ENCODE measurements around the gene BEST1. TPM values are rescaled to one million over a fixed set of nuclear protein-coding genes. Genes with fewer than 3 reads are reported as not detected.

The BEST1 gene
- total and polyA plus RNA-seq, 2 of the 13 experiments (the other 11 are each of a cell fraction or from before 2014, with no cell fraction given), result 0.09 to 0.65 TPM

DNA sequence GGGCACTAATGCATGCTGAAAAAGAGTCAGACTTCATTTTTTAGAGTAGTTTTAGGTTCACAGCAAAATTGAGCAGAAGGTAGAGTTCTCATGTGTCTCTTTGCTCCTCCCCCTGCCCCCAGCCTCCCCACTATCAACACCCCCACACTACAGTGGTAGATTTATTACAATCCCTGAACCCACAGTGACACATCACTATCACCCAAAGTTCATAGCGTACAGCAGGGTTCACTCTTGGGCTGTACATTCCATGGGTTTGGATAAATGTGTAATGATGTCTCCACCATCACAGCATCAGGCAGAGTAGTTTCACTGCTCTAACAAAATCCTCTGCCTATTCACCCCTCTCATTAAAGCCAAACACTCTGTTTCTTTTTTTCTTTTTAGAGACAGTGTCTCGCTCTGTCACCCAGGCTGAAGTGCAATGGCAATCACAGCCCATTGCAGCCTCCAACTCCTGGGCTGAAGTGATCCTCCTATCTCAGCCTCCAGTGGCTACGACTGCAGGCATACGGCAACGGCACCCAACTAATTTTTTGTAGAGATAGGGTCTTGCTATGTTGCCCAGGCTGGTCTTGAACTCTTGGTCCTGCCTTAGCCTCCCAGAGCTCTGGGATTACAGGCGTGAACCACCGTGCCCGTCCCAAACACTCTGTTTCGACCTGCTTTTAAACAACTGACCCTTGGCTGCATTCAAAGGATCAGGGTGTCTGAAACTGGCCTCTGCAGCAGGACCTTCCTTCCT is 4.1 kb downstream of the BEST1 start (continued):
- TF ChIP-seq ZFX (CRISPR knock-in tag; IDR thresholded peaks at IDR 0.05; ENCODE audit: low read depth) (no peak), HHEX (CRISPR knock-in tag; IDR thresholded peaks at IDR 0.05) (no peak), HNF4G (IDR thresholded peaks at IDR 0.05; ENCODE audit: borderline replicate concordance, low read depth, low read length) (no peak), HNF4G (CRISPR knock-in tag; IDR thresholded peaks at IDR 0.05; ENCODE audit: borderline replicate concordance, low read depth) (no peak), ZNF552 (CRISPR knock-in tag; IDR thresholded peaks at IDR 0.05; ENCODE audit: borderline replicate concordance) (no peak), FOXO4 (CRISPR knock-in tag; conservative IDR thresholded peaks at IDR 0.05) (no peak), SAFB2 (CRISPR knock-in tag; IDR thresholded peaks at IDR 0.05; ENCODE audit: borderline replicate concordance, low read depth) (no peak), U2AF1 (optimal IDR thresholded peaks at IDR 0.05; ENCODE audit: low read depth, low read length) (no peak), HIVEP1 (CRISPR knock-in tag; IDR thresholded peaks at IDR 0.05) (no peak), EP300 (IDR thresholded peaks at IDR 0.05; ENCODE audit: low read depth in 2 of 2, low read length in 2 of 2) (no peak), EP300 (CRISPR knock-in tag; IDR thresholded peaks at IDR 0.05; ENCODE audit: borderline replicate concordance) (no peak), MAX (IDR thresholded peaks at IDR 0.05) (no peak), SMAD9 (CRISPR knock-in tag; IDR thresholded peaks at IDR 0.05) (0 out of 2 replicates have a peak, but pooled peaks have one; percentile 59), HMGA1 (CRISPR knock-in tag; conservative IDR thresholded peaks at IDR 0.05) (no peak), ZNF121 (CRISPR knock-in tag; IDR thresholded peaks at IDR 0.05) (peak; percentile 79), BHLHE40 (IDR thresholded peaks at IDR 0.05; ENCODE audit: low read length) (no peak), ZNF101 (CRISPR knock-in tag; IDR thresholded peaks at IDR 0.05; ENCODE audit: borderline replicate concordance, low read depth) (no peak), ELF4 (CRISPR knock-in tag; IDR thresholded peaks at IDR 0.05; ENCODE audit: borderline replicate concordance) (no peak), CHCHD3 (CRISPR knock-in tag; IDR thresholded peaks at IDR 0.05) (no peak), XBP1 (CRISPR knock-in tag; IDR thresholded peaks at IDR 0.05) (no peak), ADNP (CRISPR knock-in tag; IDR thresholded peaks at IDR 0.05) (no peak), KMT2B (CRISPR knock-in tag; IDR thresholded peaks at IDR 0.05) (no peak), RXRB (CRISPR knock-in tag; IDR thresholded peaks at IDR 0.05; ENCODE audit: borderline replicate concordance) (no peak), TEAD3 (CRISPR knock-in tag; optimal IDR thresholded peaks at IDR 0.05; ENCODE audit: borderline replicate concordance) (peak; percentile 45), RAD51 (IDR thresholded peaks at IDR 0.05; ENCODE audit: borderline replicate concordance) (no peak), NR2C2 (CRISPR knock-in tag; IDR thresholded peaks at IDR 0.05; ENCODE audit: borderline replicate concordance) (no peak), ZNF282 (IDR thresholded peaks at IDR 0.05; ENCODE audit: partially characterized antibody) (no peak)
